Activated B cell treated with CpG ODN at 0.5 μM for 24 hours (primary cell): ENCODE results near the gene STPG2. TPM values are rescaled to one million over a fixed set of nuclear protein-coding genes. Genes with fewer than 3 reads are reported as not detected.

Experiments used
- ATAC-seq: fragments of 200-7000 bp; cut with Tn5 transposase; one replicate; pipeline ENCODE4 v1.10.0; 2021; ENCODE audit warnings: low read depth, mild to moderate bottlenecking, moderate library complexity
- CTCF ChIA-PET: fragments of 350-600 bp; sonication (Branson Sonifier 250); formaldehyde crosslinking; loops from one replicate; lab custom pipeline; 2021; ENCODE audit warnings: antibody characterized with exemption; lab: Charles Lee
- POLR2A ChIA-PET: fragments of 350-600 bp; sonication (Branson Sonifier 250); formaldehyde crosslinking; loops from one replicate; lab custom pipeline; 2021; ENCODE audit warnings: antibody characterized with exemption; lab: Charles Lee
- DNase-seq: peaks from one replicate; pipeline ENCODE4 v3.0.0; 2022
- H3K27ac Mint-ChIP-seq: one replicate; pipeline ENCODE4 v1.8.0; 2020; ENCODE audit warnings: mixed read lengths
- H3K27me3 Mint-ChIP-seq: one replicate; pipeline ENCODE4 v1.8.0; 2021; ENCODE audit warnings: mixed read lengths
- H3K36me3 Mint-ChIP-seq: one replicate; pipeline ENCODE4 v1.8.0; 2021; ENCODE audit warnings: low read depth, mixed read lengths
- H3K4me1 Mint-ChIP-seq: one replicate; pipeline ENCODE4 v1.8.0; 2021; ENCODE audit warnings: mixed read lengths
- H3K4me3 Mint-ChIP-seq: one replicate; pipeline ENCODE4 v1.8.0; 2020; ENCODE audit warnings: mild to moderate bottlenecking, mixed read lengths
- H3K9me3 Mint-ChIP-seq: one replicate; pipeline ENCODE4 v1.8.0; 2020; ENCODE audit warnings: mixed read lengths
- CTCF ChIP-seq: fragments of 200-600 bp; IDR thresholded peaks from one replicate; pipeline ENCODE4 v1.8.0; 2022; ENCODE audit warnings: antibody characterized with exemption, mild to moderate bottlenecking
- intact Hi-C: fragments of 100-400 bp; cut with micrococcal nuclease; formaldehyde crosslinking; loops from one replicate; pipeline ENCODE4 v1.15.1; 2024
- total RNA-seq: library from RNA; stranded (reverse); gene quantifications from 2 replicates; pipeline ENCODE4 v1.2.3, GENCODE V29; 2022

Gene STPG2
- total RNA-seq = 0.37 and 0.69 TPM in 2 replicates

DNA sequence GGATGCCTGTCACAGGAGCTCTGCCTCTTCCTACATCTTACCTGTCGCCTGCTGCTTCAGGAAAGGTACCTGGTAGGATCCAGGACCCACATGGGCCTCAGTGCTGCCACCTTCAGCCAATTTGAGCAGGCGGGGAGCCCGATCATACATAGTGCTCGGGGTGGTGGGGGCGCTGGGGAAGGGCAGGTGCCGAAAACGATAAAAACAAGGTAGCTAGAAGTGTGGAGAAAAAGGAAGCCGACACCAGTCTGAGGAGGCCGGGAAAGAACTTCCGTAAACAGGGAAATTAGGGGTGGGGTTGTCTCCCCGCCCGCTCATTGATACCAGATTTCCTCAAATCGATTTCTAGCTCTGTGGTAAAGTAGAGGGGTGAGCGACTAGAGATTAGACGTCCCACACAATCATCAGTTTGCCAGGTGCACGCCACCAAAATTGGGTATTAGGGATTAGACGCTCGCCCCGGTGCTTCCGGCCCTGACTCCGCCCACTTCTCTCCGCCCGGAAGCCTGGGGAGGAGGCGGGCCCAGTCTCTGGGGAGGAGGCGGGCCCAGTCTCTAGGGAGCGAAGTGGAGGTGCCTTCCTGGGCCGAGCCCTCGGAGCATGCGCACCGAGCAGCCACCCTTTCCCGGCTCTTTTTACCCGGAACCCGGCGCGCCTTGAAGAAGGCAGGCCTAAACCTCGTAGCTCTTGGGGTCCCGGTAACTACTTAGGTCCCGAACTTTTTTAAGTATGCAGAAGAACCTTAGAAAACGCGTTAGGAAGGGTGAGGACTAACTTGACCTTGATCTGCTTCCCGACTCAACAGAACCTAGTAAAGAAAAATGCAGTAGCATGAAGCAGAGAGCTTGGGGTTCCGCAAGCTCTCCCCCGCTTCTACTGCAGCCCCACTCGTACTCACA, at the start of gene STPG2:
TSS of gene STPG2 (minus strand) at position 476 of the 899 bp plus-strand sequence.
- no peaks in the 10 kb centered on the region for H3K9me3 Mint-ChIP-seq
- peak; percentile 99 for ATAC-seq
- peak within 1 kb of the TSS; percentile 92 for H3K4me3 Mint-ChIP-seq
- ChIA-PET CTCF (interaction anchor here (0.9 to 1.6 kb wide), 5 partner anchors 8 to 913 kb away, joined by 3 to 6 read pairs (median 5); partner anchors contain the start of gene RAP1GDS1), POLR2A (interaction anchor here (0.7 to 2.9 kb wide), 21 partner anchors 8 to 1804 kb away, joined by 3 to 44 read pairs (median 4); partner anchors contain the start of genes ADH5, DAPP1, DNAJB14 and EIF4E)
- H3K27ac Mint-ChIP-seq = peak within 1 kb of the TSS; percentile 97
- peaks cover 3% of the 10 kb centered on the region for H3K36me3 Mint-ChIP-seq
- H3K27me3 Mint-ChIP-seq = no peaks in the 10 kb centered on the region
- TF ChIP-seq CTCF = no peak
- intact Hi-C loops = loop anchor here (1.0 to 5.0 kb wide), 12 partner anchors 60 to 1804 kb away; partner anchors contain the start of genes ADH5, DAPP1, DNAJB14 and EIF4E
- H3K4me1 Mint-ChIP-seq = peaks cover 25% of the 10 kb centered on the region
- peak; percentile 97 for DNase-seq

GRCh38 chr4:98185279-98185678, 42.0 kb upstream of the STPG2 start:
- intact Hi-C loops = no loop called here
- Mint-ChIP-seq H3K27me3 (no peaks in the 10 kb centered on the region), H3K9me3 (peaks cover 2% of the 10 kb centered on the region), H3K4me3 (no peak overlapping the region), H3K4me1 (peaks cover 4% of the 10 kb centered on the region), H3K36me3 (peaks cover 13% of the 10 kb centered on the region), H3K27ac (no peak overlapping the region)
- no peak for ATAC-seq
- POLR2A ChIA-PET = no interaction called here
- DNase-seq = no peak
- TF ChIP-seq CTCF = no peak
- CTCF ChIA-PET = interaction anchor here (0.7 kb wide), 1 partner anchor 10 kb away, joined by 3 read pairs; no protein-coding TSS in a partner anchor

GRCh38 chr4:98181809-98182208, 38.5 kb upstream of the STPG2 start:
- intact Hi-C loops = no loop called here
- Mint-ChIP-seq H3K4me1 (peaks cover 4% of the 10 kb centered on the region), H3K27ac (no peak overlapping the region), H3K36me3 (peaks cover 15% of the 10 kb centered on the region), H3K9me3 (no peaks in the 10 kb centered on the region), H3K4me3 (no peak overlapping the region), H3K27me3 (no peaks in the 10 kb centered on the region)
- CTCF ChIA-PET = no interaction called here
- ATAC-seq (no peak), DNase-seq (no peak)
- POLR2A ChIA-PET = no interaction called here
- no peak for TF ChIP-seq CTCF

GRCh38 chr4:98179951-98180350, 36.7 kb upstream of the STPG2 start:
- Mint-ChIP-seq H3K36me3 (peaks cover 9% of the 10 kb centered on the region), H3K27ac (no peak overlapping the region), H3K9me3 (no peaks in the 10 kb centered on the region), H3K4me3 (no peak overlapping the region), H3K27me3 (no peaks in the 10 kb centered on the region), H3K4me1 (peaks cover 4% of the 10 kb centered on the region)
- CTCF ChIA-PET = no interaction called here
- DNase-seq (no peak), ATAC-seq (no peak)
- TF ChIP-seq CTCF = no peak
- intact Hi-C loops = no loop called here
- POLR2A ChIA-PET = no interaction called here

DNA sequence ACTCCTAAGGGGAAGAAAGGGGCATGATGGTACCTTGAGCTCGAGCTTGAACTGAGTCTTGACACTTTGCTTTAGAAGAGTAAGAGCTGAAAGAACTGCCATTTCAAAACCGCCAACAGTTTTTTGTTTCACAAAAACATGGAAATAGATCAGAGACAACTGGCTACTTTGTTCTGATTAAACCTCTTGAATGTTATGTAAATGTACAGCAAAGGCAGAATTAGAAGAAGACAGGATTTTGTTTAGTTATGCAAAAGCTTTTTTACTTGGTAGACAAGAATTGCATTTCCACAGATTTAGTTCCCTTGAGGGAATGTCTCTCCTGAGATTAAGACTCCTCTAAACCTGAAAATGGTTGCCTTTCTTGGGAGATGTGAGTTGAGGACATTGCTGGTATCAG, 33.3 kb upstream of the STPG2 start:
- ChIA-PET POLR2A (interaction anchor here (0.7 kb wide), 1 partner anchor 35 kb away, joined by 3 read pairs; no protein-coding TSS in a partner anchor), CTCF (no interaction called here)
- no peak for TF ChIP-seq CTCF
- H3K27ac Mint-ChIP-seq = no peak overlapping the region
- intact Hi-C loops = no loop called here
- no peak overlapping the region for H3K4me3 Mint-ChIP-seq
- DNase-seq (no peak), ATAC-seq (no peak)
- no peaks in the 10 kb centered on the region for H3K9me3 Mint-ChIP-seq
- no peaks in the 10 kb centered on the region for H3K4me1 Mint-ChIP-seq
- H3K36me3 Mint-ChIP-seq = peaks cover 2% of the 10 kb centered on the region
- no peaks in the 10 kb centered on the region for H3K27me3 Mint-ChIP-seq
